OCI-LY7 (cell line): ENCODE results near the gene VASH1.

Experiments
- EZH2phosphoT487 ChIP-seq: fragments of 200-600 bp; sonication (generic); IDR thresholded peaks from 2 replicates; pipeline ENCODE4 v1.6.1; 2018; ENCODE audit warnings: low read depth, borderline replicate concordance, mild to moderate bottlenecking, mixed run types, antibody characterized with exemption, low read length, moderate library complexity, mixed read lengths
- TF ChIP-seq, protein P1 (sequence below): fragments of 200-600 bp; sonication (generic); conservative IDR thresholded peaks from 2 replicates; pipeline ENCODE4 v1.5.1; 2014; ENCODE audit warnings: mild to moderate bottlenecking, antibody characterized with exemption, low read length, moderate library complexity, mixed read lengths

DNA sequence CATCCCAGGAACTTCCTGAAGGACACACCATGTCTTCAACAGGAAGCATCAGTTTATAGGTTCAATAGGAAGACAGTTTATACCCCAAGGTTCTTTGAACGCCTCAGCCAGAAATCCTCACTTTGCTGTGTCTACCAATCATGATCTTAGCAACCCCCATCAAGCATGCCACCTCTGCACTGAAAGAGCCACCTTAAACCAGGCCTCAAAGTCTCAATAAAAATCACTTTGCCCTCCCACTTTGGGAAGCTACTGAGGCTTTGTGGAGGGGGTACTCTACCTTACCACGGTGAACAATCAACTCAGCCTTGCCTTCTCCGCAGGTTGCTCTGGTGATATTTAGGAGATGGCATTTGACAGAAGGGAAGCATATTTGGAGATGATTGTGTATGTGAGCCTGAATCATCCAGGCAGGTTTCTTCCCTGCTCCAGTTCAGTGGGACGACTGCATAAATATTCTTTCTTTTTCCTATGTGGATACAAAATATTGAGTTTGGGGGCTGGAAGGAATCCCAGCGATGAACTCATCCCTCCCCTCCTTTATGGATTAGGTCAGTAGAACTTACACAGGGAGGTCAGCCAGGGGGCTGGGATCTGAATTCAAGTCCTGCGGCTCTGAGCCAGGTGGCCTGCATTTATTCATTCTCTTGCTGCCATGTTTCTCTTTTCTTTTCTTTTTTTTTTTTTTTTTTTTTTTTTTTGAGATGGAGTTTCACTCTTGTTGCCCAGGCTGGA lies 42.8 kb upstream of the VASH1 start:
- TF ChIP-seq, protein P1, sequence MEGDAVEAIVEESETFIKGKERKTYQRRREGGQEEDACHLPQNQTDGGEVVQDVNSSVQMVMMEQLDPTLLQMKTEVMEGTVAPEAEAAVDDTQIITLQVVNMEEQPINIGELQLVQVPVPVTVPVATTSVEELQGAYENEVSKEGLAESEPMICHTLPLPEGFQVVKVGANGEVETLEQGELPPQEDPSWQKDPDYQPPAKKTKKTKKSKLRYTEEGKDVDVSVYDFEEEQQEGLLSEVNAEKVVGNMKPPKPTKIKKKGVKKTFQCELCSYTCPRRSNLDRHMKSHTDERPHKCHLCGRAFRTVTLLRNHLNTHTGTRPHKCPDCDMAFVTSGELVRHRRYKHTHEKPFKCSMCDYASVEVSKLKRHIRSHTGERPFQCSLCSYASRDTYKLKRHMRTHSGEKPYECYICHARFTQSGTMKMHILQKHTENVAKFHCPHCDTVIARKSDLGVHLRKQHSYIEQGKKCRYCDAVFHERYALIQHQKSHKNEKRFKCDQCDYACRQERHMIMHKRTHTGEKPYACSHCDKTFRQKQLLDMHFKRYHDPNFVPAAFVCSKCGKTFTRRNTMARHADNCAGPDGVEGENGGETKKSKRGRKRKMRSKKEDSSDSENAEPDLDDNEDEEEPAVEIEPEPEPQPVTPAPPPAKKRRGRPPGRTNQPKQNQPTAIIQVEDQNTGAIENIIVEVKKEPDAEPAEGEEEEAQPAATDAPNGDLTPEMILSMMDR, result no peak
- TF ChIP-seq EZH2phosphoT487, result no peak
